Muscle layer of duodenum (tissue), 2 donors: ENCODE measurements around the gene SLC10A4.
"Not testable (repeated sequence)": the region's sequence is repeated elsewhere in the genome, so short reads cannot be mapped to it uniquely, and the experiment has no call there.

ENCODE experiments used
- H3K27ac ChIP-seq: one replicate; pipeline ENCODE4 v1.7.0; 2013; ENCODE audit warnings: mild to moderate bottlenecking, low read length
- H3K27me3 ChIP-seq: one replicate; pipeline ENCODE4 v1.7.0; 2013; ENCODE audit warnings: low read depth, mild to moderate bottlenecking, control low read depth, low read length
- H3K36me3 ChIP-seq, 2 donors: one replicate each; pipeline ENCODE4 v1.7.0; 2013; ENCODE audit warnings: low read length in 2 of 2, control low read depth in 1 of 2, mild to moderate bottlenecking in 1 of 2; ENCODE audit not compliant: insufficient read depth in 2 of 2, control insufficient read depth in 1 of 2
- H3K4me1 ChIP-seq, 2 donors: one replicate each; pipeline ENCODE4 v1.7.0; 2013; ENCODE audit warnings: low read length in 2 of 2, mild to moderate bottlenecking in 2 of 2, control low read depth in 1 of 2, moderate library complexity in 1 of 2; ENCODE audit not compliant: insufficient read depth in 2 of 2, control insufficient read depth in 1 of 2
- H3K4me3 ChIP-seq, 2 donors: one replicate each; pipeline ENCODE4 v1.7.0; 2013; ENCODE audit warnings: low read length in 2 of 2, low read depth in 1 of 2, mild to moderate bottlenecking in 1 of 2
- H3K9me3 ChIP-seq, 2 donors: one replicate each; pipeline ENCODE4 v1.7.0; 2013; ENCODE audit warnings: low read length in 2 of 2, control low read depth in 1 of 2, mild to moderate bottlenecking in 1 of 2; ENCODE audit not compliant: control insufficient read depth in 1 of 2
- donor health status: healthy.

SLC10A4 gene, protein sequence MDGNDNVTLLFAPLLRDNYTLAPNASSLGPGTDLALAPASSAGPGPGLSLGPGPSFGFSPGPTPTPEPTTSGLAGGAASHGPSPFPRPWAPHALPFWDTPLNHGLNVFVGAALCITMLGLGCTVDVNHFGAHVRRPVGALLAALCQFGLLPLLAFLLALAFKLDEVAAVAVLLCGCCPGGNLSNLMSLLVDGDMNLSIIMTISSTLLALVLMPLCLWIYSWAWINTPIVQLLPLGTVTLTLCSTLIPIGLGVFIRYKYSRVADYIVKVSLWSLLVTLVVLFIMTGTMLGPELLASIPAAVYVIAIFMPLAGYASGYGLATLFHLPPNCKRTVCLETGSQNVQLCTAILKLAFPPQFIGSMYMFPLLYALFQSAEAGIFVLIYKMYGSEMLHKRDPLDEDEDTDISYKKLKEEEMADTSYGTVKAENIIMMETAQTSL

DNA sequence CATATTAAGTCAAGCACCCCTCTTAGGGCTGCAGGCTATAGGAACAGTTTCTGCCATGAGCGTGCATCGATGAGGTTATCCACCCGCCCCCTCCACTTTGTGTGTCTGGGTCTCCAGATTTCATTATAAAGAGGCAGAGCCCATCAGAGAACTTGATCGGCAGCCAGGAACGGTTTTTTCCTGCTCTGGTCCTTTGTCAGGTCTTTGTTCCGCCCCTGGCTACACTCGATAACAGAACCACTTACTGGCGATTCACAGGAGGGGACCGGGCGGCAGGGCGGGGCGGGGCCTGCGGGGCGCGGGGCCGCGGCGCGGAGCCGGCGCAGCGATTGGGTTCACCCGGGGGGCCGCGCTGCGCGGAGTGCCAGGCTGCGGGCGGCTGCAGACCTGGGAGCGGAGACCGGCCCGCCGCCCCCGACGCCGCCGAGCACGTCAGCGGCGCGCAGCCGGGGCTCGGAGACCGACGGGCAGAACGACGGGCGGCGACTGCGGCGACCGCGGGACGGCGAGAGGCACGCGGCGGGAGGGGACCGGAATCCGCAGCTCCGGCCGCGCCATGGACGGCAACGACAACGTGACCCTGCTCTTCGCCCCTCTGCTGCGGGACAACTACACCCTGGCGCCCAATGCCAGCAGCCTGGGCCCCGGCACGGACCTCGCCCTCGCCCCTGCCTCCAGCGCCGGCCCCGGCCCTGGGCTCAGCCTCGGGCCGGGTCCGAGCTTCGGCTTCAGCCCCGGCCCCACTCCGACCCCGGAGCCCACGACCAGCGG is at the start of gene SLC10A4:
TSS of gene SLC10A4 (plus strand) at position 338 of the 771 bp plus-strand sequence. CDS start at position 557, 219 bp downstream.
- Histone ChIP-seq H3K4me1 (no peaks in the 10 kb centered on the region), H3K9me3 (no peaks in the 10 kb centered on the region), H3K27me3 (peaks cover 52% of the 10 kb centered on the region), H3K4me3 (peak within 1 kb of the TSS in 1 of 2 donors; percentile 41), H3K27ac (no peak within 1 kb of the TSS), H3K36me3 (no peaks in the 10 kb centered on the region)

DNA sequence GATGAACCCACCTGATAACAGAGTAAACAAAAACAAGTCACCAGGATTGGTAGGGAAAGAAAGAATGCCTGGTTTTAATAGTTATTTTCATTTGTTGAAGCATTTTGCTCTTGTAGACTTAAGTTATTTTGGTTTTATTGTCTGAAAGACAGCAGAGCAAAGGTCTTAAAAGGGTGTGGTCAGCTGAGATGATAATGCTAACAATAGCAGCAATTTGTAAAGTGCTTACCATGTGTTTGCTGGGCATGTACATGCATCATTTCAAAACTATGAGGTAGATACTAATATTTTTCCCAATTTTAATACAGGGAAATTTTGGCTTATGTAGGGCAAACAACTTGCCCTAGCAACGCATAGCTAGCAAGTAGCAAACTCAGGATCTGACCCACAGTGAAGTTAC is 46.8 kb upstream of the SLC10A4 start:
- Histone ChIP-seq H3K36me3 (no peaks in the 10 kb centered on the region), H3K4me1 (no peaks in the 10 kb centered on the region), H3K9me3 (no peaks in the 10 kb centered on the region), H3K27me3 (peaks cover 3% of the 10 kb centered on the region), H3K4me3 (no peak overlapping the region), H3K27ac (no peak overlapping the region)

DNA sequence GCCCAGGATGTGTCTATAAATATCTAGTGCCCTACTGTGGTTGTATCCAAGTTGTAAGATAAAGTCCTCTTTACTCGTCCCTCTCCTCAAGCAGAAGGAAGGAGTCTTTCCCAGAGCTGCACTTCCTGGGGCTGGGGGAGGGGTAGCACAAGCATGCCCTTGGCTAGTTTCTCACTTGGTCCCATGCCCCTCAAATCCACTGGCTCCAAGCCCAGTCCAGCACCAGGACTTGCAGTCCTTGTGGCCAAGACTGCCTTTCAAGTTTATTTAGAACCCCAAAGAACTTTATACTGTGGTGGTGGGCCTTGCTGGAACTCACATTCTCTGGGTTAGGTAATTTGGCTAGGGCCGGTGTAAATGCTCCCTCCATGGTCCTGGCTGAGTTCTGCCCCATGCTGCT is 43.2 kb upstream of the SLC10A4 start:
- Histone ChIP-seq H3K27me3 (peaks cover 3% of the 10 kb centered on the region), H3K27ac (no peak overlapping the region), H3K4me3 (no peak overlapping the region), H3K4me1 (no peaks in the 10 kb centered on the region), H3K9me3 (no peaks in the 10 kb centered on the region), H3K36me3 (no peaks in the 10 kb centered on the region)

DNA sequence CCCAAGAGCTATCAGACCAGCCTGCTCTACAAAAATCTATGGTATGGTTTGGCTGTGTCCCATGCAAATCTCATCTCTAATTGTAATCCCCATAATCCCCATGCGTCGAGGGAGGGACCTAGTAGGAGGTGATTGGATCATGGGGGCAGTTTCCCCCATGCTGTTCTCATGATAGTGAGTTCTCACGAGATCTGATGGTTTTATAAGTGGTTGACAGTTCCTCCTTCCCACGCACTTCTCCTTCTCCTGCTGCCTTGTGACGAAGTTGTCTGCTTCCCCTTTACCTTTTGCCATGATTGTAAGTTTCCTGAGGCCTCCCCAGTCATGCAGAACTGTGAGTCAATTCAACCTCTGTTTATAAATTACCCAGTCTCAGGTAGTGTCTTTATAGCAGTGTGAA is 42.2 kb upstream of the SLC10A4 start:
- not testable (repeated sequence) for H3K9me3 ChIP-seq, H3K4me1 ChIP-seq, H3K36me3 ChIP-seq, H3K4me3 ChIP-seq, H3K27me3 ChIP-seq, H3K27ac ChIP-seq

DNA sequence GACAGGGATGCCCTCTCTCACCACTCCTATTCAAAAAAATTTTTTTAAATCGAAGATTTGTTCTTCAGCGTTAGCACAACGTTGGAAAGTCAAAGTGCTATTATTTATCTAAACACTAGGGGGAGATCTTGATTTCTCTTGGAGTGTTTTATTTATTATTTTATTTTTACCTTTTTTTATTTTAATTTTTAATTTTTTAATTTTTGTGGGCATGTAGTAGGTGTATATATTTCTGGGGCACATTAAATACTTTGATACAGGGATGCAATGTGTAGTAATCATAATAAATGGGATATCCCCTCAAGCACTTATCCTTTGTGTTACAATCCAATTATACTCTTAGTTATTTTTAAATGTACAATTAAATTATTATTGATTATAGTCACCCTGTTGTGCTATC is 37.4 kb upstream of the SLC10A4 start:
- no peaks in the 10 kb centered on the region for H3K36me3 ChIP-seq
- no peak overlapping the region for H3K27ac ChIP-seq
- no peak overlapping the region for H3K4me3 ChIP-seq
- H3K9me3 ChIP-seq: no peaks in the 10 kb centered on the region
- H3K27me3 ChIP-seq: no peaks in the 10 kb centered on the region
- no peaks in the 10 kb centered on the region for H3K4me1 ChIP-seq

DNA sequence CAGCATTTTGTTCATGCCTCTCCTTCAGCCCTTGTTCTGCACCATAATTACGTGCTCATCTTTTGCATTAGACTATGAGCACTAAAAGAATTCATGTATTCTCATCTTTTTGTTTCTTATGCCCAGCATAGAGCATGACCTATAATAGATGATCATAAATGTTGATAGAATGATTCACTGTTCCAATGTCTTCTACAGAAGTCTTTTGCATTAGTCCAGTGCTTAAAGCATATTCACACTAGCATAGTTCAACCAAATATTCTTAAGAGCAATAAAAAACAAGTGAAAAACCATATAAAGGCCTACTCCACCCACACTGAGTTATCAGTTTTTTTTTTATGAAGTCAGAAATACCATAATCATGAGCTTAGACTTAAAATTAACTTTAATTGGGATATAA is 36.5 kb upstream of the SLC10A4 start:
- H3K4me3 ChIP-seq: no peak overlapping the region
- no peaks in the 10 kb centered on the region for H3K27me3 ChIP-seq
- H3K36me3 ChIP-seq: no peaks in the 10 kb centered on the region
- H3K27ac ChIP-seq: no peak overlapping the region
- H3K9me3 ChIP-seq: no peaks in the 10 kb centered on the region
- H3K4me1 ChIP-seq: no peaks in the 10 kb centered on the region

DNA sequence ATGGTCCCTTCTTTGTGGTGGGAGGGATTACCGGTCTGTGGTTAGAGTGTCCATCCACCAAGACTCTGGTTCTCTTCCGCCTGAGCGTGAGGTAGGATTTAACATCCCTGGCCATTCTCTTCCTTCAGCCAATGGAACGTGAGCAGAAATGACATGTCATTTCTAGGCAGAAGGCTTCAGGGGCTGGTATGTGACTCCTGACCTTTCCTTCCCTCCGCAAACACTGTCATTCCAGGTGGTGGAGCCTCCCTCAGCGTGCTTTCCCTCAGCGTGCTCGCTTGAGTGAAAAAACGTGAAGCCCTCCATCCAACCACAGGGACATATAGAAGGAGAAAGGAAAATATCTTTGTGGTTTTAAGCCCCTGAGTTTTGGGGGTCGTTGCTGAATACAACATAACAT is 34.0 kb upstream of the SLC10A4 start:
- Histone ChIP-seq H3K27me3 (no peaks in the 10 kb centered on the region), H3K27ac (no peak overlapping the region), H3K36me3 (no peaks in the 10 kb centered on the region), H3K4me1 (no peaks in the 10 kb centered on the region), H3K4me3 (no peak overlapping the region), H3K9me3 (no peaks in the 10 kb centered on the region)

DNA sequence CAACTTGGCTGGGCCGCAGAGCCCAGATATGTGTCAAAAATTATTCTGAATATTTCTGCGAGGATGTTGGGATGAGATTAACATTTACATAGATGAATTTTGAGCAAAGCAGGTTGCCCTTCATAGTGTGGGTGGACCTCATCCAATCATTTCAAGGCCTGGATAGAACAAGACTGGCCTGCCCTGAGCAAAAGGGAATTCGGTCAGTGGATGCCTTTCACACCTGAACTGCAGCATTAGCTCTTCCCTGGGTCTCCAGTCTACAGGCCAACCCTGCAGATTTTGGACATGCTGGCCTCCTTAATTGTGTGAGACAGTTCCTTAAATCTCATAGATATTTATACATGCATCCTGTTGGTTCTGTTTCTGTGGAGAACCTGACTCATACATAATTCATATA is 32.4 kb upstream of the SLC10A4 start:
- no peaks in the 10 kb centered on the region for H3K36me3 ChIP-seq
- H3K4me1 ChIP-seq: no peaks in the 10 kb centered on the region
- H3K27ac ChIP-seq: no peak overlapping the region
- H3K4me3 ChIP-seq: no peak overlapping the region
- H3K27me3 ChIP-seq: no peaks in the 10 kb centered on the region
- no peaks in the 10 kb centered on the region for H3K9me3 ChIP-seq

DNA sequence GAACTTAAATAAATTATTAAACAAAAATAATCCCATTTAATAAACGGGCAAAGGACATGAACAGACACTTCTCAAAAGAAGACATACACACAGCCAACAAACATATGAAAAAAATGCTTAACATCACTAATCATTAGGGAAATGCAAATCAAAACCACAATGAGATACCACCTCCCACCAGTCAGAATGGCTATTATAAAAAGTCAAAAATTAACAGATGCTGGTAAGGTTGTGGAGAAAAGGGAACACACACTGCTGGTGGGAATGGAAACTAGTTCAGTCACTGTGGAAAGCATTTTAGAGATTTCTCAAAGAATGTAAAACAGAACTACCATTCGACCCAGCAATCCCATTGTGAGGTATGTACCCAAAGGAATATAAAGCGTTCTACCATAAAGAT is 31.5 kb upstream of the SLC10A4 start:
- H3K4me1 ChIP-seq, H3K27ac ChIP-seq, H3K36me3 ChIP-seq, H3K4me3 ChIP-seq, H3K27me3 ChIP-seq, H3K9me3 ChIP-seq: not testable (repeated sequence)

DNA sequence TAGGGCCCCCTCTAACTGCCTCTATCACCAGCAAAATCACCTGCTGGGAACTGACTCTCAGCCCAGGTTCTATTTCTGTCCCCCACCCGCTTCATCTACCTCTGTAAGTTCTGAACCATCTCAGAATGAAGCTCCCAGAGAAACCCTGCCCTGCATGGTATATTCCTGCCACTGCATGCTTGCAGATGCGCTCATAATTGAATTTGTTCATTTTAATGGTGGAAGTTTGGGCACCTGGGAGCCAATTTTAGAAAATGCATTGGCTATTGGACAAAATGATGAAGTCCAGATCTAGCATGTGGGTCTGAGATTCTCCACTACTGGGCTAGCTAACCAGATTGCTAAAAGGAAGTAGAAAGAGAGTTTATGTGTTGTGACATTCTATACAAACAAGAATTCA is 28.6 kb upstream of the SLC10A4 start:
- Histone ChIP-seq H3K36me3 (no peaks in the 10 kb centered on the region), H3K27ac (no peak overlapping the region), H3K4me3 (no peak overlapping the region), H3K27me3 (no peaks in the 10 kb centered on the region), H3K9me3 (no peaks in the 10 kb centered on the region), H3K4me1 (no peaks in the 10 kb centered on the region)

DNA sequence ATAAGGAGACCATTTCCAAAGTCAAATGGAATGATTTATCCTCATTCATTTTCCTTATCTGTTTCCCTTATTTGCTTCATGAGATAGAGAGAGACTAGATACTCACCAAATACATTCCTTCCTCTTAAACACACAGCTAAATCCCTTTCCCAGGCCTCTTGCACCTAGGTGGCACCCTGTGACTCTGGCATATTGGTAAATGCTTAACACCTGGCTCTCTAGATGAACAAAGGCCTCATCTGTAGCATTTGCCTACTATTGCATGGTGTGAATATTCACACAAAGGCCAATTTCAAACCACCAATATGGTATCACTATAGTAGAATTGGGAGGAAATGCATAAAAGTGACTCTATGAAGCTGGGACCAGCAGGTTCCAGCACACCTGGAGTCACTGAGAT is 22.1 kb upstream of the SLC10A4 start:
- H3K27me3 ChIP-seq: no peaks in the 10 kb centered on the region
- no peak overlapping the region for H3K27ac ChIP-seq
- H3K4me1 ChIP-seq: no peaks in the 10 kb centered on the region
- H3K9me3 ChIP-seq: no peaks in the 10 kb centered on the region
- no peaks in the 10 kb centered on the region for H3K36me3 ChIP-seq
- H3K4me3 ChIP-seq: no peak overlapping the region
